H54 (cell line): Measurements from ENCODE around the gene IGLON5.

Source experiments
- DNase-seq: peaks from one replicate; pipeline ENCODE4 v3.0.0; 2011; ENCODE audit warnings: low spot score, mixed read lengths; ENCODE audit not compliant: insufficient read length
- FAIRE-seq: peaks from 3 replicates; lab custom pipeline; 2011; peaks lifted over from hg19 to GRCh38; lab: Jason Lieb, UNC
- POLR2A ChIP-seq: IDR thresholded peaks from 2 replicates; pipeline ENCODE4 v1.6.1; 2011; ENCODE audit warnings: low read depth, mild to moderate bottlenecking, low read length

IGLON5 gene

GRCh38 chr19:51354103-51354741 is 42.8 kb downstream of the IGLON5 start:
- FAIRE-seq (no peak), DNase-seq (no peak)
- TF ChIP-seq POLR2A: no peak

GRCh38 chr19:51354742-51355148 is 43.3 kb downstream of the IGLON5 start:
- DNase-seq (no peak), FAIRE-seq (no peak)
- TF ChIP-seq POLR2A: no peak

- no peak for FAIRE-seq
- no peak for TF ChIP-seq POLR2A
- DNase-seq: no peak
These were observed 44.8 kb downstream of the IGLON5 start for GRCh38 chr19:51356159-51356801.

GRCh38 chr19:51357952-51358351 is 46.5 kb downstream of the IGLON5 start:
- no peak for TF ChIP-seq POLR2A
- no peak for DNase-seq
- no peak for FAIRE-seq

GRCh38 chr19:51359294-51359693 is 47.9 kb downstream of the IGLON5 start:
- FAIRE-seq (peak; percentile 23), DNase-seq (no peak)
- TF ChIP-seq POLR2A: no peak

- FAIRE-seq: no peak
- TF ChIP-seq POLR2A: no peak
- DNase-seq: no peak
These were observed 49.8 kb downstream of the IGLON5 start for GRCh38 chr19:51361239-51361638.

- DNase-seq (no peak), FAIRE-seq (no peak)
- no peak for TF ChIP-seq POLR2A
These were observed 53.0 kb downstream of the IGLON5 start for GRCh38 chr19:51364200-51365106.

GRCh38 chr19:51365211-51365964 is 53.9 kb downstream of the IGLON5 start:
- FAIRE-seq (no peak), DNase-seq (no peak)
- no peak for TF ChIP-seq POLR2A

GRCh38 chr19:51365965-51366388 is 54.5 kb downstream of the IGLON5 start, which contains the start of gene ETFB:
TSS of gene ETFB (minus strand) at chr19:51366388. CDS start at chr19:51366326, 62 bp downstream.
- FAIRE-seq (no peak), DNase-seq (no peak)
- peak; percentile 60 for TF ChIP-seq POLR2A

- 0 out of 2 replicates have a peak, but pooled peaks have one; percentile 4 for TF ChIP-seq POLR2A
- FAIRE-seq: no peak
- DNase-seq: peak; percentile 78
These were observed 55.2 kb downstream of the IGLON5 start for GRCh38 chr19:51366389-51367254.

- peak; percentile 30; the same call in 1 of the 2 replicates for TF ChIP-seq POLR2A
- DNase-seq (no peak), FAIRE-seq (no peak)
These were observed 55.8 kb downstream of the IGLON5 start for GRCh38 chr19:51367255-51367564.

- FAIRE-seq: no peak
- DNase-seq: peak; percentile 77
- peak; percentile 83 for TF ChIP-seq POLR2A
These were observed 56.3 kb downstream of the IGLON5 start for GRCh38 chr19:51367565-51368365.
